Type B pancreatic cell (in vitro differentiated cells): ENCODE results near the gene TCAP. TPM values are rescaled to one million over a fixed set of nuclear protein-coding genes. Genes with fewer than 3 reads are reported as not detected.

Experiments used
- DNase-seq: peaks from one replicate; pipeline ENCODE4 v3.0.0; 2021; ENCODE audit warnings: mixed read lengths; ENCODE audit not compliant: unreplicated experiment; ENCODE audit errors: extremely low spot score
- H3K27ac Mint-ChIP-seq: 2 replicates; pipeline ENCODE4 v1.8.0; 2021; ENCODE audit warnings: mild to moderate bottlenecking, mixed read lengths
- H3K27me3 Mint-ChIP-seq: 2 replicates; pipeline ENCODE4 v1.8.0; 2021; ENCODE audit warnings: mixed read lengths
- H3K36me3 Mint-ChIP-seq: 2 replicates; pipeline ENCODE4 v1.8.0; 2021; ENCODE audit warnings: mixed read lengths
- H3K4me1 Mint-ChIP-seq: one replicate; pipeline ENCODE4 v1.8.0; 2021; ENCODE audit warnings: mixed read lengths; ENCODE audit not compliant: unreplicated experiment
- H3K4me3 Mint-ChIP-seq: 2 replicates; pipeline ENCODE4 v1.8.0; 2021; ENCODE audit warnings: mild to moderate bottlenecking, mixed read lengths
- H3K9me3 Mint-ChIP-seq: 2 replicates; pipeline ENCODE4 v1.8.0; 2021; ENCODE audit warnings: mixed read lengths
- CTCF ChIP-seq: fragments of 200-600 bp; sonication (generic); conservative IDR thresholded peaks from 2 replicates; pipeline ENCODE4 v1.5.0; 2021; ENCODE audit warnings: antibody characterized with exemption, mild to moderate bottlenecking
- total RNA-seq: library from RNA; stranded (reverse); gene quantifications from 2 replicates; pipeline ENCODE4 v1.2.1, GENCODE V29; 2021; ENCODE audit warnings: low replicate concordance

Gene TCAP
- total RNA-seq, 1 donor from 2014 or later, result 2.4 TPM

GRCh38 chr17:39660397-39661385 lies 4.5 kb upstream of the TCAP start:
- no peak for DNase-seq
- no peaks in the 10 kb centered on the region for H3K9me3 Mint-ChIP-seq
- TF ChIP-seq CTCF, result no peak
- H3K4me3 Mint-ChIP-seq, result no peak overlapping the region
- H3K4me1 Mint-ChIP-seq, result peaks cover 5% of the 10 kb centered on the region
- H3K27ac Mint-ChIP-seq, result no peak overlapping the region
- no peaks in the 10 kb centered on the region for H3K27me3 Mint-ChIP-seq
- H3K36me3 Mint-ChIP-seq, result no peaks in the 10 kb centered on the region

- Mint-ChIP-seq H3K27me3 (peaks cover 4% of the 10 kb centered on the region), H3K4me1 (peaks cover 4% of the 10 kb centered on the region)
These were observed 3.2 kb upstream of the TCAP start for GRCh38 chr17:39661744-39662541.

GRCh38 chr17:39662551-39663339 lies 2.4 kb upstream of the TCAP start:
- no peak overlapping the region for H3K27ac Mint-ChIP-seq
- H3K36me3 Mint-ChIP-seq, result no peaks in the 10 kb centered on the region
- no peak for TF ChIP-seq CTCF
- no peak overlapping the region for H3K4me3 Mint-ChIP-seq
- peaks cover 4% of the 10 kb centered on the region for H3K27me3 Mint-ChIP-seq
- peaks cover 4% of the 10 kb centered on the region for H3K4me1 Mint-ChIP-seq
- H3K9me3 Mint-ChIP-seq, result no peaks in the 10 kb centered on the region
- no peak for DNase-seq

More at GRCh38 chr17:39661744-39662541, 3.2 kb upstream of the TCAP start:
- no peak overlapping the region for H3K27ac Mint-ChIP-seq
- TF ChIP-seq CTCF, result no peak
- DNase-seq, result no peak
- H3K9me3 Mint-ChIP-seq, result no peaks in the 10 kb centered on the region
- H3K36me3 Mint-ChIP-seq, result no peaks in the 10 kb centered on the region
- H3K4me3 Mint-ChIP-seq, result no peak overlapping the region

GRCh38 chr17:39663340-39663687 lies 1.8 kb upstream of the TCAP start:
- peaks cover 4% of the 10 kb centered on the region for H3K4me1 Mint-ChIP-seq
- H3K27me3 Mint-ChIP-seq, result peaks cover 4% of the 10 kb centered on the region
- DNase-seq, result no peak

More at GRCh38 chr17:39663340-39663687, 1.8 kb upstream of the TCAP start:
- no peak overlapping the region for H3K27ac Mint-ChIP-seq
- H3K36me3 Mint-ChIP-seq, result no peaks in the 10 kb centered on the region
- H3K4me3 Mint-ChIP-seq, result no peak overlapping the region
- H3K9me3 Mint-ChIP-seq, result no peaks in the 10 kb centered on the region
- TF ChIP-seq CTCF, result no peak
